ENCODE results near the gene MPPED1.

Gene MPPED1

GRCh38 chr22:43493297-43493696, 81.5 kb downstream of the MPPED1 start:
- in situ Hi-C loops (cut with HindIII; ENCODE audit: low pct_ligation_motif_present, low sequenced_read_pairs), result no loop called here
- Histone ChIP-seq H3K4me3 (ENCODE audit: low read depth, low read length) (no peak overlapping the region), H3K27me3 (replicated peaks) (no peaks in the 10 kb centered on the region), H3K27ac (no peak overlapping the region), H3K36me3 (replicated peaks) (no peaks in the 10 kb centered on the region)
- no peak for TF ChIP-seq CTCF (IDR thresholded peaks at IDR 0.05; ENCODE audit: low read depth, low read length, missing control alignments)
- DNase-seq, result no peak

GRCh38 chr22:43497956-43498855, 86.4 kb downstream of the MPPED1 start:
- in situ Hi-C loops (cut with HindIII; ENCODE audit: low pct_ligation_motif_present, low sequenced_read_pairs), result no loop called here

GRCh38 chr22:43498856-43499253, 87.0 kb downstream of the MPPED1 start:
- DNase-seq, result no peak
- Histone ChIP-seq H3K36me3 (replicated peaks) (no peaks in the 10 kb centered on the region), H3K4me3 (ENCODE audit: low read depth, low read length) (no peak overlapping the region), H3K27ac (no peak overlapping the region), H3K27me3 (replicated peaks) (no peaks in the 10 kb centered on the region)
- in situ Hi-C loops (cut with HindIII; ENCODE audit: low pct_ligation_motif_present, low sequenced_read_pairs), result no loop called here
- TF ChIP-seq CTCF (IDR thresholded peaks at IDR 0.05; ENCODE audit: low read depth, low read length, missing control alignments), result no peak

More at GRCh38 chr22:43497956-43498855, 86.4 kb downstream of the MPPED1 start:
- DNase-seq, result no peak
- H3K4me3 ChIP-seq (ENCODE audit: low read depth, low read length), result no peak overlapping the region
- no peak overlapping the region for H3K27ac ChIP-seq
- H3K36me3 ChIP-seq (replicated peaks), result no peaks in the 10 kb centered on the region
- no peak for TF ChIP-seq CTCF (IDR thresholded peaks at IDR 0.05; ENCODE audit: low read depth, low read length, missing control alignments)
- no peaks in the 10 kb centered on the region for H3K27me3 ChIP-seq (replicated peaks)

GRCh38 chr22:43500792-43501785, 89.3 kb downstream of the MPPED1 start:
- in situ Hi-C loops (cut with HindIII; ENCODE audit: low pct_ligation_motif_present, low sequenced_read_pairs), result no loop called here
- Histone ChIP-seq H3K4me3 (ENCODE audit: low read depth, low read length) (no peak overlapping the region), H3K36me3 (replicated peaks) (no peaks in the 10 kb centered on the region), H3K27ac (no peak overlapping the region), H3K27me3 (replicated peaks) (no peaks in the 10 kb centered on the region)
- TF ChIP-seq CTCF (IDR thresholded peaks at IDR 0.05; ENCODE audit: low read depth, low read length, missing control alignments), result no peak
- DNase-seq, result no peak

- no peak overlapping the region for H3K4me3 ChIP-seq (ENCODE audit: low read depth, low read length)
- no peaks in the 10 kb centered on the region for H3K27me3 ChIP-seq (replicated peaks)
- H3K36me3 ChIP-seq (replicated peaks), result no peaks in the 10 kb centered on the region
- no peak for DNase-seq
- in situ Hi-C loops (cut with HindIII; ENCODE audit: low pct_ligation_motif_present, low sequenced_read_pairs), result no loop called here
- H3K27ac ChIP-seq, result no peak overlapping the region
- no peak for TF ChIP-seq CTCF (IDR thresholded peaks at IDR 0.05; ENCODE audit: low read depth, low read length, missing control alignments)
Observed at GRCh38 chr22:43501878-43502277, 90.1 kb downstream of the MPPED1 start.

Measured in brain microvascular endothelial cell (primary cell).